HCT116 (cell line): ENCODE data around the gene TJAP1.

ENCODE experiments used
- CTCF ChIP-seq, 3 experiments: fragments of 200-600 bp in 1 of 3; sonication (generic) in 1 of 3; IDR thresholded peaks in 2 of 3; conservative IDR thresholded peaks in 1 of 3; 2 replicates each; pipeline ENCODE4 v1.5.1; 2012 to 2017; ENCODE audit warnings: low read depth in 2 of 3, low read length in 2 of 3, antibody characterized with exemption in 1 of 3, borderline replicate concordance in 1 of 3, control low read depth in 1 of 3, mild to moderate bottlenecking in 1 of 3, mixed read lengths in 1 of 3, mixed run types in 1 of 3, moderate library complexity in 1 of 3; ENCODE audit not compliant: insufficient read depth in 1 of 3
- SP1 ChIP-seq: IDR thresholded peaks from 2 replicates; pipeline ENCODE4 v1.6.1; 2012; ENCODE audit warnings: low read depth

- TF ChIP-seq SP1 (no peak), CTCF (IDR thresholded peaks at IDR 0.05 in 2 of 3, conservative IDR thresholded peaks at IDR 0.05 in 1 of 3; ENCODE audit: borderline replicate concordance in 1 of 3, insufficient read depth in 1 of 3, low read depth in 2 of 3, low read length in 2 of 3) (peak in 1 of 3 experiments; percentile 12; a peak in 1 of 6 replicates)
These were observed 17.8 kb upstream of the TJAP1 start for GRCh38 chr6:43459535-43459934.
